Pancreas (tissue), 10 donors: Measurements from ENCODE around the gene IL20RB. TPM values are rescaled to one million over a fixed set of nuclear protein-coding genes. Genes with fewer than 3 reads are reported as not detected.

ENCODE experiments used
- ATAC-seq, 4 donors: fragments of 200-7000 bp; cut with Tn5 transposase; one replicate each; pipeline versions ENCODE4 v1.8.0 to v1.9.1; 2020; ENCODE audit warnings: mild to moderate bottlenecking in 4 of 4, moderate library complexity in 4 of 4
- DNase-seq, 6 donors: peaks; one replicate each; pipeline ENCODE4 v3.0.0-alpha.2; 2020
- FAIRE-seq: peaks from 2 replicates; lab custom pipeline; 2012; peaks lifted over from hg19 to GRCh38; lab: Jason Lieb, UNC
- H3K27ac ChIP-seq, 4 donors: fragments of 200-600 bp; sonication (generic); 1 replicate in 3 of 4; 2 replicates in 1 of 4; pipeline versions ENCODE4 v1.5.0 to v1.8.0; 2020
- H3K27me3 ChIP-seq, 4 donors: fragments of 200-600 bp; one replicate each; pipeline ENCODE4 v1.8.0; 2021
- H3K36me3 ChIP-seq, 3 donors: fragments of 200-600 bp; sonication (generic) in 1 of 3; one replicate each; pipeline versions ENCODE4 v1.5.0 to v1.8.0; 2020 to 2021
- H3K4me1 ChIP-seq, 3 donors: fragments of 200-600 bp; one replicate each; pipeline ENCODE4 v1.8.0; 2021
- H3K4me3 ChIP-seq, 4 donors: fragments of 200-600 bp; sonication (generic) in 2 of 4; one replicate each; pipeline versions ENCODE4 v1.5.0 to v1.8.0; 2020 to 2021
- H3K9me3 ChIP-seq, 4 donors: fragments of 200-600 bp; one replicate each; pipeline ENCODE4 v1.8.0; 2021
- CTCF ChIP-seq, 4 donors: fragments of 200-600 bp; sonication (generic) in 3 of 4; IDR thresholded peaks; one replicate each; pipeline versions ENCODE4 v1.5.0 to v1.8.0; 2021; ENCODE audit warnings: antibody characterized with exemption in 4 of 4
- WGBS, 2 donors: extraction: QIAGEN DNeasy Blood & Tissue Kit; methylation state at CpG; one replicate each; pipeline ENCODE4 v1.1.7; 2013; 5-methylcytosine and 5-hydroxymethylcytosine counted together
- intact Hi-C, 3 donors: fragments of 100-400 bp; cut with DNase I; formaldehyde crosslinking; loops; one replicate each; pipeline versions ENCODE4 v1.11.1 to v1.14.2; 2022
- polyA plus RNA-seq, 2 donors: library from polyadenylated mRNA; stranded (reverse); fragments of 200-250 nt; gene quantifications; one replicate each; pipeline ENCODE4 v1.2.3, GENCODE V29; 2013
- total RNA-seq, 6 donors: library from RNA; stranded (reverse); fragmentation: NEBNext Ultra II Directional in 4 of 6; extraction: Animal tissue kit (Norgen Biotek cat#: 25700) in 4 of 6; gene quantifications; one replicate each; pipeline versions ENCODE4 v1.2.1 to v1.2.4, GENCODE V29; 2021 to 2023
- donor health status: healthy with polysubstance abuse.
- donor health status: DM: no; HTN: no; CAD: no; lungs with moderate emphysema.
- donor health status: DM: no; HTN: no; CAD: no.
- donor health status: control.
- donor health status: control.
- donor health status: Bipolar disorder and iron deficiency.
- donor health status: DM: yes; HTN: yes; CAD: no.
- donor health status: DM: no; HTN: no; CAD: no.
- donor health status: DM: no; HTN: no; CAD: no.
- donor health status: DM: yes; HTN: yes; CAD: no.

IL20RB gene
- total RNA-seq (under 1 TPM; 0.28 to 0.52 (median 0.34) TPM), polyA plus RNA-seq (1 to 10 TPM in 1 of 2 donors, under 1 TPM in 1; 0.87 to 1.3 TPM)

- Histone ChIP-seq H3K27ac (no peak within 1 kb of the TSS), H3K27me3 (no peaks in the 10 kb centered on the region), H3K4me1 (peaks cover 0 to 11% (median 0%) of the 10 kb centered on the region in 3 donors), H3K9me3 (no peaks in the 10 kb centered on the region), H3K36me3 (no peaks in the 10 kb centered on the region), H3K4me3 (no peak within 1 kb of the TSS)
- no peak for DNase-seq
- no peak for FAIRE-seq
- ATAC-seq = peak in 1 of 4 donors; percentile 35
- 93 to 98% methylated on average over 7 of the region's 7 CpGs for WGBS, 2 donors
- intact Hi-C loops = no loop called here
- TF ChIP-seq CTCF (IDR thresholded peaks at IDR 0.05) = no peak
These were observed at the start of gene IL20RB for GRCh38 chr3:136957751-136958288. Gene IL20RB (plus strand): TSS chr3:136957983. CDS start chr3:136958114, 131 bp downstream.

DNA sequence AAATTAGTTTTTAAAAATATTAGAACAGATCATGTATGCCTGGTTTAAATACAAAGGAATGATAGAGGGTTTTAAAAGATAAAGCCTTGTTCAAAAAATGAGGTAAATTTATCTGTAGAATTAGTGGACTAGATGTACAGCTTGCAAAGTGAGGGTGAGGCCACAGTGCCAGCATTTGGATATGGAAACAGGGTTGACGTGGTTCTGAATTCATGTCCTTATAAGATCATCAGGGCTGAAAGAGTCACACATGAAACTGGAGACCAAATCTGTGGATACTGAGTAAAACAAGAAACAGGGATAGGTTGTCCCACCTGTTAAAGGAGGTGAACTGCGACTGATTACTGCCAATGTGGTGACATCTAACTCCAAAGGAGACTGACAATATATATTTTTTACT lies 49.5 kb upstream of the IL20RB start:
- no peak for TF ChIP-seq CTCF (IDR thresholded peaks at IDR 0.05)
- H3K9me3 ChIP-seq = peaks cover 0 to 4% (median 0%) of the 10 kb centered on the region in 4 donors
- WGBS, 2 donors = 94 to 98% methylated on average over 2 of the region's 2 CpGs
- ATAC-seq = no peak
- intact Hi-C loops = no loop called here
- H3K27me3 ChIP-seq = no peaks in the 10 kb centered on the region
- H3K4me1 ChIP-seq = peaks cover 0 to 14% (median 0%) of the 10 kb centered on the region in 3 donors
- no peak for FAIRE-seq
- no peak for DNase-seq
- no peaks in the 10 kb centered on the region for H3K36me3 ChIP-seq
- H3K27ac ChIP-seq = no peak overlapping the region
- no peak overlapping the region for H3K4me3 ChIP-seq

DNA sequence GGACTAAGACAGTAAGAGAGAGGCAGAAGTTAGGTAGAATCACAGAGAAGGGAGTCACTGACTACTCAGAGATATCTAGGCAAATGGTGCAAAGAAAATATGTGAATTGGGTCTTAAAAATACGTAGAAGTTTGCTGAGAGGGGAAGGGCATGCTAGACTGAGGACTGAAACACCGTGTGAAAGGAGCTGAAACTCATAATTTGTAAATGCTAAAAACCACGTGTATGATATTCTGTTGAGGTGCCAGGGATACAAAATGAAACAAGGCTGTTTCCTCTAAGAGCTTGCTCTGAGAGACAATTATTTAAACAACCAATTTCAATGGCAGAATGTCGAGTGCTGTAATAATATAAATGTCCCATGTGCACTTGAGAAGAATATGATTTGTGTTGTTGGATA lies 48.6 kb upstream of the IL20RB start:
- FAIRE-seq (no peak), DNase-seq (no peak), ATAC-seq (no peak)
- no peaks in the 10 kb centered on the region for H3K27me3 ChIP-seq
- WGBS, 2 donors = 75 to 82% methylated on average over 4 of the region's 4 CpGs
- no peak overlapping the region for H3K4me3 ChIP-seq
- H3K27ac ChIP-seq = no peak overlapping the region
- no peaks in the 10 kb centered on the region for H3K36me3 ChIP-seq
- peaks cover 0 to 4% (median 0%) of the 10 kb centered on the region in 4 donors for H3K9me3 ChIP-seq
- peaks cover 0 to 14% (median 0%) of the 10 kb centered on the region in 3 donors for H3K4me1 ChIP-seq
- intact Hi-C loops = no loop called here
- TF ChIP-seq CTCF (IDR thresholded peaks at IDR 0.05) = no peak

- TF ChIP-seq CTCF (IDR thresholded peaks at IDR 0.05) = no peak
- intact Hi-C loops = no loop called here
- 91 to 97% methylated on average over 2 of the region's 2 CpGs for WGBS, 2 donors
- no peak overlapping the region for H3K27ac ChIP-seq
- H3K9me3 ChIP-seq = no peaks in the 10 kb centered on the region
- peaks cover 0 to 14% (median 0%) of the 10 kb centered on the region in 3 donors for H3K4me1 ChIP-seq
- no peak for ATAC-seq
- no peaks in the 10 kb centered on the region for H3K27me3 ChIP-seq
- H3K4me3 ChIP-seq = no peak overlapping the region
- no peaks in the 10 kb centered on the region for H3K36me3 ChIP-seq
- DNase-seq = no peak
- no peak for FAIRE-seq
These were observed 47.1 kb upstream of the IL20RB start for GRCh38 chr3:136910697-136911096.

DNA sequence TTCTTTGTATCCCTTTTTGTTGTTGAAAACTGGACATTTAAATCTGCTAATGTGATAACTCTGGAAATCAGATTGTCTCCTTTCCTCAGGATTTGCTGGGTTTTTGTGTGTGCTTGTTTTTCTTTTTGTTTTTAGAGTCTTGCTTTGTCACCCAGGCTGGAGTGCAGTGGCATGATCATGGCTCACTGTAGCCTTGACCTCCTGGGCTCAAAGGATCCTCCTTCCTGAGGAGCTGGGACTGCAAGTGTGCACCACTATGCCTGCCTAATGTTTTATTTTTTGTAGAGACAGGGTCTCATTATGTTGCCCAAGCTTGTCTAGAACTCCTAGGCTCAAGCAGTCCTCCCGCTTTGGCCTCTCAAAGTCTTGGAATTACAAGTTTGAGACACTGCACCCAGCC lies 44.6 kb upstream of the IL20RB start:
- intact Hi-C loops = no loop called here
- no peaks in the 10 kb centered on the region for H3K36me3 ChIP-seq
- no peak for FAIRE-seq
- WGBS, 2 donors = 97% methylated on average over 1 of the region's 1 CpG
- H3K4me3 ChIP-seq = no peak overlapping the region
- DNase-seq = no peak
- no peak for ATAC-seq
- no peaks in the 10 kb centered on the region for H3K9me3 ChIP-seq
- H3K4me1 ChIP-seq = peaks cover 0 to 14% (median 4%) of the 10 kb centered on the region in 3 donors
- no peak for TF ChIP-seq CTCF (IDR thresholded peaks at IDR 0.05)
- no peak overlapping the region for H3K27ac ChIP-seq
- H3K27me3 ChIP-seq = no peaks in the 10 kb centered on the region
